ENCODE measurements around the gene OSM. TPM values are rescaled to one million over a fixed set of nuclear protein-coding genes. Genes with fewer than 3 reads are reported as not detected.

OSM gene
- total RNA-seq, 3 donors from 2014 or later, result 0.41 to 1.0 TPM; not detected in 1

DNA sequence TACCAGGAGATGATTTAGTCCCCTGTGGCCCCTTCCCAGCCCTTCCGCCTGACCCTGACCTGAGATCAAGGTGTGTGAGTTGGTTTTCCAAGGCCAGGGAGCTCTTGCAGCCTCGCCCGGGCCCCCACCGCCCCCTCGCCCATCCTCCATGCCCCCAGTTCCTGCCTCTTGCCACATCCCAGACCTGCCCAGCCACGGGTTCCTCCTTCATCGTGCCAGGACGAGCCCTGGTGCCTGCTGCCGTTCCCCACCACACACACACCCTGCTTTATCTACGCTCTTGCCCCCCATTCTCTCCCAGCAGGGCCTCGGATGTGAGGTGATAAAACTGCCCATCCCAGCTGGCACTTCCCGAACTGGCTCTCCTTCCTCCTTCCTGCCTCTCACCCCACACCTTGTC is 18.7 kb downstream of the OSM start:
- no peaks in the 10 kb centered on the region for H3K36me3 ChIP-seq (ENCODE audit: low read depth)

DNA sequence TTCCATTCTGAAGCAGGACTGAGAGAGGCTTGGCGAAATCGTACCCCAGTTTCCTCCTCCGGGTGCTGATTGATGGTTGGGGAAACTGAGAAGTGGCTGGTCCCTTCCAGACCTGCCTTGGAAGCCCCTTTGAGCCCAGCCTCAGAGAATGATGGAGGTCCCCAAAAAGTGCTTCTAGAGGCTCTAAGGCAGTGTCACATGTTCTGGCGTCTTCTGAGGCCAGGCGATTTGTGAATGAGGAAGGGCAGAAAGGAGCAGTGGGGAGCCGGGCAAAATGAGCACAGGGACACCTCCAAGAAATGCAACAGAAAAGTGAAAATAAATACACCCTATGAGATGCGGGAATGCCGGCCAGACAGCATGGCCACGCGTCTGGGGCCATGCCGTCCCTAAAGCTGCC is 19.1 kb downstream of the OSM start:
- intact Hi-C loops (cut with DNase I, micrococcal nuclease), result no loop called here
- no peak for TF ChIP-seq CTCF (IDR thresholded peaks at IDR 0.05)
- ATAC-seq (peak; percentile 1), DNase-seq (peak in 1 of 3 donors; percentile 50)
- no peak overlapping the region for H3K4me3 ChIP-seq
- no peaks in the 10 kb centered on the region for H3K36me3 ChIP-seq (ENCODE audit: low read depth)
- peaks cover 43% of the 10 kb centered on the region for H3K4me1 ChIP-seq (ENCODE audit: low read depth)
- no peaks in the 10 kb centered on the region for H3K9me3 ChIP-seq

More for the DNA sequence above, 18.7 kb downstream of the OSM start:
- DNase-seq (peak in 1 of 3 donors; percentile 61), ATAC-seq (peak; percentile 35)
- intact Hi-C loops (cut with DNase I, micrococcal nuclease), result no loop called here
- Histone ChIP-seq H3K9me3 (no peaks in the 10 kb centered on the region), H3K4me1 (ENCODE audit: low read depth) (peaks cover 47% of the 10 kb centered on the region), H3K4me3 (no peak overlapping the region)
- no peak for TF ChIP-seq CTCF (IDR thresholded peaks at IDR 0.05)

- ATAC-seq (peak; percentile 74), DNase-seq (peak; percentile 84 to 88 (median 86))
- H3K4me3 ChIP-seq, result peak overlapping the region; percentile 28
- H3K9me3 ChIP-seq, result no peaks in the 10 kb centered on the region
- peaks cover 37% of the 10 kb centered on the region for H3K4me1 ChIP-seq (ENCODE audit: low read depth)
- no peak for TF ChIP-seq CTCF (IDR thresholded peaks at IDR 0.05)
- intact Hi-C loops (cut with DNase I, micrococcal nuclease), result no loop called here
- H3K36me3 ChIP-seq (ENCODE audit: low read depth), result no peaks in the 10 kb centered on the region
These were observed 19.8 kb downstream of the OSM start for GRCh38 chr22:30246814-30247376.

DNA sequence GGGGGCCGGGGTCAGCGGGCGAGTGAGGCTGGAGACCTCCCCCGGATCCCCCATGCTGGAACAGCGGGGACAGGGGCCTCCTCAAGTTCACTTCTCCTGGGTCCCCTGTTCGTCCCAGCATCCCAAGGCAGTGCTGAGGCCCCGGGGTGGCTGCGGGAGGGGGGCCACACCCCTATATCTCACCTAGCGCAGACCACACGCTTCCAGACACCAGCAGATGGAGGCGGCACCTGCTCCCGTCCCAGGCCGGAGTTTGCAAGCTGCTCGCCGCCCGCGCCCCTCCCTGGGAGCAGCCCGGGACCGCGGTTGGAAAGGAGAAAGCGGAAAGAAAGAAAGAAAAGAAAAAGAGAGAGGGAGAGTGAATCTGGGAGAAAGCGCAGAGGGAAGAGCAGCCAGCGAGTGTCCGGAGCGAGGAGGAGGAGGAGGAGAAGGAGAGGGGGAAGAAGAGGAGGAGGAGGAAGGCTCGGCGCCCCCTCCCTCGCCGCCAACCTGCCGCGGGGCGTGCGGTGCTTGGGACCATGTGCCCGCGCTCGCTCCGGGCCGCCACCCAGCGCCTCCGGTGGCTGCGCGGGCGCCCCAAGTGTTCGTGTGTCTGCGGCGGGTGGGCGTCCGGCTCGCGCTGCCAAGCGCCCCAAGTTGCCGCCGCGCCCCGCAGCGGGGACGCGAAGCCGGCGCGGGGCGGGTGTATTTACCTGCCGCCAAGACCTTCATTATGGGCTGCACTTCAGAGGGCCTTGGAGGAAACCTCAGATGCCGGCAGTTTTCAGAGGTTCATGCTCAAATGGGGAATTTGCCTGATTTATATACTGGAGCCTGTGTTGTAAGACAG is 20.5 kb downstream of the OSM start, which contains the start of gene LIF:
Gene LIF (minus strand): TSS at position 775 of the 829 bp plus-strand sequence. CDS start 64 bp downstream, at position 711.
- H3K4me3 ChIP-seq, result peak within 1 kb of the TSS; percentile 28
- no peak for TF ChIP-seq CTCF (IDR thresholded peaks at IDR 0.05)
- DNase-seq, result peak in 2 of 3 donors; percentile 69 to 74
- H3K36me3 ChIP-seq (ENCODE audit: low read depth), result no peaks in the 10 kb centered on the region
- intact Hi-C loops (cut with DNase I, micrococcal nuclease), result no loop called here
- no peaks in the 10 kb centered on the region for H3K9me3 ChIP-seq
- peaks cover 34% of the 10 kb centered on the region for H3K4me1 ChIP-seq (ENCODE audit: low read depth)
- peak; percentile 52 for ATAC-seq

GRCh38 chr22:30245181-30245984 is 21.3 kb downstream of the OSM start:
- TF ChIP-seq CTCF (IDR thresholded peaks at IDR 0.05), result no peak
- intact Hi-C loops (cut with DNase I, micrococcal nuclease), result no loop called here
- Histone ChIP-seq H3K9me3 (no peaks in the 10 kb centered on the region), H3K4me1 (ENCODE audit: low read depth) (peaks cover 34% of the 10 kb centered on the region), H3K36me3 (ENCODE audit: low read depth) (no peaks in the 10 kb centered on the region), H3K4me3 (peak overlapping the region; percentile 28)
- peak; percentile 61 to 78 (median 76) for DNase-seq
- ATAC-seq, result peak; percentile 52
